ENCODE data around the gene LGALS3BP. TPM values are rescaled to one million over a fixed set of nuclear protein-coding genes. Genes with fewer than 3 reads are reported as not detected.

The LGALS3BP gene
- total and polyA plus RNA-seq, 4 donors: 66.0 to 224 (median 79.2) TPM

DNA sequence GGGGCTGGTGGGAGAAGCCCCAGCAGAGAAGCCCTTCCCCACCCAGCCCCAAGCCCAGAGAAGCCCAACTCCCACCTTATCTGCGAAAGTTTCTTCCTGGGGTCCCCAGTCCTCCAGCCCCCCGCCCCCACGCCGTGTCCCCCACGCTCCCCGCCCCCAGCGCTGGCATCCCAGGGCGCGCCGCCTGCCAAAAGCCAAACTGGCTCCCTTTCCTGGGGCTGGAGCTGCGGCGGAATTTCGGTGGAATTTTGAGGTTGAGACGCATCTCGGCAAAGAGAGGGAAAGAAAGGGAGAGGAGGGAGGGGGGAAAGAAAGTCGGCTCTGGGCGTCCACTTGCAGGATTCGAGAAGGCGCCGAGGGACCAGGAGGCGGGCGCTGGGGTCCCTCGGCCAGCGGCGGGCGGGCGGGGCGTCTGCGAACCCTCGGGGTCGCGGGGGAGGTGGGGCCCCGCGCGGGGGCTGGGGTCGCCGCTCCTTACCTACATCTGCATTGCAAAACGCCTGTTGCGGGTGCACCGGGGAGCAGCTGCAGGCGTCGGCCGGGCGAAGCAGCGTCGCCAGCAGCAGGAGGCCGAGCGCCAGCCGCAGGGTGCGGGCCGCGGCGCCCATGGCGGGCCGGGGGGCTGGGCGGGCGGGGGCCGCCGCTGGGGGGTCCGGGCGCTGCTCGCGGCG, 55.1 kb downstream of the LGALS3BP start:
- DNase-seq (ENCODE audit: low spot score): no peak
- H3K36me3 ChIP-seq (ENCODE audit: control insufficient read depth in 4 of 4, insufficient read depth in 3 of 4, low read depth in 1 of 4, low read length in 3 of 4): peaks cover 0 to 2% (median 0%) of the 10 kb centered on the region in 4 donors
- no peak overlapping the region for H3K9ac ChIP-seq (ENCODE audit: low read depth in 1 of 2, low read length in 2 of 2)
- TF ChIP-seq FOXA2 (IDR thresholded peaks at IDR 0.05): no peak
- TF ChIP-seq NR2F2 (IDR thresholded peaks at IDR 0.05): no peak
- TF ChIP-seq HNF4G (IDR thresholded peaks at IDR 0.05): no peak
- no peak for TF ChIP-seq GABPA (IDR thresholded peaks at IDR 0.05 in 1 of 2, conservative IDR thresholded peaks at IDR 0.05 in 1 of 2)
- TF ChIP-seq RXRA (IDR thresholded peaks at IDR 0.05): no peak
- TF ChIP-seq, protein P1, sequence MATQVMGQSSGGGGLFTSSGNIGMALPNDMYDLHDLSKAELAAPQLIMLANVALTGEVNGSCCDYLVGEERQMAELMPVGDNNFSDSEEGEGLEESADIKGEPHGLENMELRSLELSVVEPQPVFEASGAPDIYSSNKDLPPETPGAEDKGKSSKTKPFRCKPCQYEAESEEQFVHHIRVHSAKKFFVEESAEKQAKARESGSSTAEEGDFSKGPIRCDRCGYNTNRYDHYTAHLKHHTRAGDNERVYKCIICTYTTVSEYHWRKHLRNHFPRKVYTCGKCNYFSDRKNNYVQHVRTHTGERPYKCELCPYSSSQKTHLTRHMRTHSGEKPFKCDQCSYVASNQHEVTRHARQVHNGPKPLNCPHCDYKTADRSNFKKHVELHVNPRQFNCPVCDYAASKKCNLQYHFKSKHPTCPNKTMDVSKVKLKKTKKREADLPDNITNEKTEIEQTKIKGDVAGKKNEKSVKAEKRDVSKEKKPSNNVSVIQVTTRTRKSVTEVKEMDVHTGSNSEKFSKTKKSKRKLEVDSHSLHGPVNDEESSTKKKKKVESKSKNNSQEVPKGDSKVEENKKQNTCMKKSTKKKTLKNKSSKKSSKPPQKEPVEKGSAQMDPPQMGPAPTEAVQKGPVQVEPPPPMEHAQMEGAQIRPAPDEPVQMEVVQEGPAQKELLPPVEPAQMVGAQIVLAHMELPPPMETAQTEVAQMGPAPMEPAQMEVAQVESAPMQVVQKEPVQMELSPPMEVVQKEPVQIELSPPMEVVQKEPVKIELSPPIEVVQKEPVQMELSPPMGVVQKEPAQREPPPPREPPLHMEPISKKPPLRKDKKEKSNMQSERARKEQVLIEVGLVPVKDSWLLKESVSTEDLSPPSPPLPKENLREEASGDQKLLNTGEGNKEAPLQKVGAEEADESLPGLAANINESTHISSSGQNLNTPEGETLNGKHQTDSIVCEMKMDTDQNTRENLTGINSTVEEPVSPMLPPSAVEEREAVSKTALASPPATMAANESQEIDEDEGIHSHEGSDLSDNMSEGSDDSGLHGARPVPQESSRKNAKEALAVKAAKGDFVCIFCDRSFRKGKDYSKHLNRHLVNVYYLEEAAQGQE (IDR thresholded peaks at IDR 0.05): no peak
- TF ChIP-seq TAF1 (conservative IDR thresholded peaks at IDR 0.05): no peak
- no peak for TF ChIP-seq SP1 (IDR thresholded peaks at IDR 0.05)
- TF ChIP-seq EGR1 (IDR thresholded peaks at IDR 0.05; ENCODE audit: low read depth in 2 of 2): no peak
- no peak for TF ChIP-seq HNF4A (conservative IDR thresholded peaks at IDR 0.05)
- no peak for TF ChIP-seq JUND (IDR thresholded peaks at IDR 0.05)
- TF ChIP-seq, protein P2, sequence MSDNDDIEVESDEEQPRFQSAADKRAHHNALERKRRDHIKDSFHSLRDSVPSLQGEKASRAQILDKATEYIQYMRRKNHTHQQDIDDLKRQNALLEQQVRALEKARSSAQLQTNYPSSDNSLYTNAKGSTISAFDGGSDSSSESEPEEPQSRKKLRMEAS (IDR thresholded peaks at IDR 0.05): no peak
- TF ChIP-seq, protein P3, sequence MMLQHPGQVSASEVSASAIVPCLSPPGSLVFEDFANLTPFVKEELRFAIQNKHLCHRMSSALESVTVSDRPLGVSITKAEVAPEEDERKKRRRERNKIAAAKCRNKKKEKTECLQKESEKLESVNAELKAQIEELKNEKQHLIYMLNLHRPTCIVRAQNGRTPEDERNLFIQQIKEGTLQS (IDR thresholded peaks at IDR 0.05): no peak
- TF ChIP-seq, protein P4, sequence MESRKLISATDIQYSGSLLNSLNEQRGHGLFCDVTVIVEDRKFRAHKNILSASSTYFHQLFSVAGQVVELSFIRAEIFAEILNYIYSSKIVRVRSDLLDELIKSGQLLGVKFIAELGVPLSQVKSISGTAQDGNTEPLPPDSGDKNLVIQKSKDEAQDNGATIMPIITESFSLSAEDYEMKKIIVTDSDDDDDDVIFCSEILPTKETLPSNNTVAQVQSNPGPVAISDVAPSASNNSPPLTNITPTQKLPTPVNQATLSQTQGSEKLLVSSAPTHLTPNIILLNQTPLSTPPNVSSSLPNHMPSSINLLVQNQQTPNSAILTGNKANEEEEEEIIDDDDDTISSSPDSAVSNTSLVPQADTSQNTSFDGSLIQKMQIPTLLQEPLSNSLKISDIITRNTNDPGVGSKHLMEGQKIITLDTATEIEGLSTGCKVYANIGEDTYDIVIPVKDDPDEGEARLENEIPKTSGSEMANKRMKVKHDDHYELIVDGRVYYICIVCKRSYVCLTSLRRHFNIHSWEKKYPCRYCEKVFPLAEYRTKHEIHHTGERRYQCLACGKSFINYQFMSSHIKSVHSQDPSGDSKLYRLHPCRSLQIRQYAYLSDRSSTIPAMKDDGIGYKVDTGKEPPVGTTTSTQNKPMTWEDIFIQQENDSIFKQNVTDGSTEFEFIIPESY (IDR thresholded peaks at IDR 0.05): no peak
- TF ChIP-seq YY1 (IDR thresholded peaks at IDR 0.05): no peak
- TF ChIP-seq FOXA1 (IDR thresholded peaks at IDR 0.05): no peak
- TF ChIP-seq RAD21 (IDR thresholded peaks at IDR 0.05): no peak
- TF ChIP-seq, protein P5, sequence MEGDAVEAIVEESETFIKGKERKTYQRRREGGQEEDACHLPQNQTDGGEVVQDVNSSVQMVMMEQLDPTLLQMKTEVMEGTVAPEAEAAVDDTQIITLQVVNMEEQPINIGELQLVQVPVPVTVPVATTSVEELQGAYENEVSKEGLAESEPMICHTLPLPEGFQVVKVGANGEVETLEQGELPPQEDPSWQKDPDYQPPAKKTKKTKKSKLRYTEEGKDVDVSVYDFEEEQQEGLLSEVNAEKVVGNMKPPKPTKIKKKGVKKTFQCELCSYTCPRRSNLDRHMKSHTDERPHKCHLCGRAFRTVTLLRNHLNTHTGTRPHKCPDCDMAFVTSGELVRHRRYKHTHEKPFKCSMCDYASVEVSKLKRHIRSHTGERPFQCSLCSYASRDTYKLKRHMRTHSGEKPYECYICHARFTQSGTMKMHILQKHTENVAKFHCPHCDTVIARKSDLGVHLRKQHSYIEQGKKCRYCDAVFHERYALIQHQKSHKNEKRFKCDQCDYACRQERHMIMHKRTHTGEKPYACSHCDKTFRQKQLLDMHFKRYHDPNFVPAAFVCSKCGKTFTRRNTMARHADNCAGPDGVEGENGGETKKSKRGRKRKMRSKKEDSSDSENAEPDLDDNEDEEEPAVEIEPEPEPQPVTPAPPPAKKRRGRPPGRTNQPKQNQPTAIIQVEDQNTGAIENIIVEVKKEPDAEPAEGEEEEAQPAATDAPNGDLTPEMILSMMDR (IDR thresholded peaks at IDR 0.05; ENCODE audit: low read depth, low read length, missing input control): no peak
- H3K27ac ChIP-seq (ENCODE audit: low read depth in 1 of 2, low read length in 2 of 2): peak overlapping the region; percentile 0 to 32
- no peaks in the 10 kb centered on the region for H3K27me3 ChIP-seq (ENCODE audit: control insufficient read depth in 4 of 4, insufficient read depth in 4 of 4, low read length in 3 of 4)
- H3K9me3 ChIP-seq (ENCODE audit: control insufficient read depth in 4 of 4, low read length in 3 of 4): no peaks in the 10 kb centered on the region
- H3K4me1 ChIP-seq (ENCODE audit: control insufficient read depth in 4 of 4, insufficient read depth in 4 of 4, low read length in 3 of 4): peaks cover 11 to 21% (median 15%) of the 10 kb centered on the region in 4 donors
- WGBS: 7% methylated on average over 64 of the region's 64 CpGs
- H3K4me3 ChIP-seq (ENCODE audit: low read depth in 1 of 3, low read length in 3 of 3): peak overlapping the region; percentile 37 to 67 (median 64)
